ENCODE results near the gene FCER2. TPM values are rescaled to one million over a fixed set of nuclear protein-coding genes. Genes with fewer than 3 reads are reported as not detected.

The FCER2 gene
- total RNA-seq, 1 donor from 2014 or later = not detected

DNA sequence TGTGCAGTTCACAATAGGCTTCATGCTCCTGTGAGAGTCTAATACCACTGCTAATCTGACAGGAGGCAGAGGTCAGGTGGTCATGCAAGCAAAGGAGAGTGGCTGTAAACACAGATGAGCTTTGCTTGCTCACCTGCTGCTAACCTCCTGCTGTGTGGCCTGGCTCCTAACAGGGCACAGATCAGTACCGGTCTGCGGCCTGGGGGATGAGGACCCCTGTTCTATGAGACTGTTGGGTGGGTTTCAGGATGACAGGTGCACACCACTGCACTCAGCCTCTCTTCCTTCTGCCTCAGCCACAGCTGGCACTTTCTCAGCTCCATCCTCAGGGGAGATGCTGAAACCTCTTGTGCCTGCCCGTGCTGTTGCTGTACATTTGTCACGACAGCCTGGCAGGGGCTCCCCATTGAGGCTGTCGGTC is 20.3 kb upstream of the FCER2 start:
- TF ChIP-seq, protein P1, sequence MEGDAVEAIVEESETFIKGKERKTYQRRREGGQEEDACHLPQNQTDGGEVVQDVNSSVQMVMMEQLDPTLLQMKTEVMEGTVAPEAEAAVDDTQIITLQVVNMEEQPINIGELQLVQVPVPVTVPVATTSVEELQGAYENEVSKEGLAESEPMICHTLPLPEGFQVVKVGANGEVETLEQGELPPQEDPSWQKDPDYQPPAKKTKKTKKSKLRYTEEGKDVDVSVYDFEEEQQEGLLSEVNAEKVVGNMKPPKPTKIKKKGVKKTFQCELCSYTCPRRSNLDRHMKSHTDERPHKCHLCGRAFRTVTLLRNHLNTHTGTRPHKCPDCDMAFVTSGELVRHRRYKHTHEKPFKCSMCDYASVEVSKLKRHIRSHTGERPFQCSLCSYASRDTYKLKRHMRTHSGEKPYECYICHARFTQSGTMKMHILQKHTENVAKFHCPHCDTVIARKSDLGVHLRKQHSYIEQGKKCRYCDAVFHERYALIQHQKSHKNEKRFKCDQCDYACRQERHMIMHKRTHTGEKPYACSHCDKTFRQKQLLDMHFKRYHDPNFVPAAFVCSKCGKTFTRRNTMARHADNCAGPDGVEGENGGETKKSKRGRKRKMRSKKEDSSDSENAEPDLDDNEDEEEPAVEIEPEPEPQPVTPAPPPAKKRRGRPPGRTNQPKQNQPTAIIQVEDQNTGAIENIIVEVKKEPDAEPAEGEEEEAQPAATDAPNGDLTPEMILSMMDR (IDR thresholded peaks at IDR 0.05; ENCODE audit: insufficient read depth, low read length, poor library complexity, severe bottlenecking) = no peak
- Histone ChIP-seq H3K27me3 (ENCODE audit: control insufficient read depth, insufficient read depth, low read length) (no peaks in the 10 kb centered on the region), H3K36me3 (ENCODE audit: control insufficient read depth, insufficient read depth, low read length) (no peaks in the 10 kb centered on the region), H3K4me3 (ENCODE audit: low read depth, low read length) (no peak overlapping the region)
- DNase-seq (ENCODE audit: low read depth) = no peak

DNA sequence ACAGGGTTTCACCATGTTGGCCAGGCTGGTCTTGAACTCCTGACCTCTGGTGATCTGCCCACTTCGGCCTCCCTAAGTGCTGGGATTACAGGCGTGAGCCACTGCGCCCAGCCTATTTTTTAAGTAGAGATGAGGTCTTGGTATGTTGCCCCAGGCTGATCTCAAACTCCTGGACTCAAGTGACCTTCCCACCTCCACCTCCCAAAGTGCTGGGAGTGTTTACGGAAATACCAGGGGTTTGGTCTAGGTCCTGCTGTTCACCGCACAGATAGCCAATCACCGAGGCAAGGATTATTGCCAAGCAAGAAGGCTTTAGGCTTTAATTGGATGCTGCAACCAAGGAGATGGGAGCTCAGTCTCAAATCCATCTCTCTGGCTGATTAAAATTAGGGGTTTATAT is 18.4 kb upstream of the FCER2 start:
- DNase-seq (ENCODE audit: low read depth) = no peak
- TF ChIP-seq, protein P1 (IDR thresholded peaks at IDR 0.05; ENCODE audit: insufficient read depth, low read length, poor library complexity, severe bottlenecking) = no peak
- Histone ChIP-seq H3K36me3 (ENCODE audit: control insufficient read depth, insufficient read depth, low read length) (no peaks in the 10 kb centered on the region), H3K27me3 (ENCODE audit: control insufficient read depth, insufficient read depth, low read length) (no peaks in the 10 kb centered on the region), H3K4me3 (ENCODE audit: low read depth, low read length) (no peak overlapping the region)

DNA sequence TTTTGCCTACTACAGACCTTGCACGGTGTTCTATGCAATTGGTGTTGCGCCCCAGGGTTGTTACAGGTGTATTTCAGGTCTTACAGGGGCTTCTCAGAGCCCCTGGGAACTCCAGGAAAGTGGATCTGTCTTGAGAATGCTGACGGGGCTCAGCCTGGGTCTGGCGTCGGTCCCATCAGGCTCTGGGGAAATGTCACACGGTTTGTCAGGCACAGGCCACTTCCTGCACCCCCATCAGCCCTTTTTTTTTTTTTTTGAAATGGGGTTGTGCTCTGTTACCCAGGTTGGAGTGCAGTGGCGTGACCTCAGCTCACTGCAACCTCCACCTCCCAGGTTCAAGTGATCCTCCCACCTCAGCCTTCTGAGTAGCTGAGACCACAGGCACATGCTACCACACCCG is 16.7 kb upstream of the FCER2 start:
- H3K36me3 ChIP-seq (ENCODE audit: control insufficient read depth, insufficient read depth, low read length) = no peaks in the 10 kb centered on the region

DNA sequence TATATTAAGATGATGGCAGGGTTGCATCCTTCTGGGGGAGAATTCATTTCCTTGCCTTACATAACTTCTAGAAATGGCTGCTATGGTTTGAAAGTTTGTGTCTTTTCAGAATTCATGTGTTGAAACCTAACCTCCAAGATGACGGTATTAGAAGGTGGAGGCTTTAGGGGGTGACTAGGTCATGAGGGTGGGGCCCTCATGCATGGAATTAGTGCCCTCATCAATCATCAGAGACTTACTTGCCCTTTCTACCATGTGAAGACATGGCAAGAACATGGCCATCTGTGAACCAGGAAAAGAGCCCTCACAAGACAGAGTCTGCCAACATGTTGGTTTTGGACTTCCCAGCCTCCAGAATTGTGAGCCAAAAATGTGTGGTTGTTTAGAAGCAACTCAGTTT is 14.8 kb upstream of the FCER2 start:
- TF ChIP-seq, protein P1 (IDR thresholded peaks at IDR 0.05; ENCODE audit: insufficient read depth, low read length, poor library complexity, severe bottlenecking) = no peak
- no peak for DNase-seq (ENCODE audit: low read depth)
- no peaks in the 10 kb centered on the region for H3K27me3 ChIP-seq (ENCODE audit: control insufficient read depth, insufficient read depth, low read length)
- no peaks in the 10 kb centered on the region for H3K36me3 ChIP-seq (ENCODE audit: control insufficient read depth, insufficient read depth, low read length)
- H3K4me3 ChIP-seq (ENCODE audit: low read depth, low read length) = no peak overlapping the region

More for the DNA sequence above, 16.7 kb upstream of the FCER2 start:
- no peak for DNase-seq (ENCODE audit: low read depth)
- Histone ChIP-seq H3K27me3 (ENCODE audit: control insufficient read depth, insufficient read depth, low read length) (no peaks in the 10 kb centered on the region), H3K4me3 (ENCODE audit: low read depth, low read length) (no peak overlapping the region)
- TF ChIP-seq, protein P1 (IDR thresholded peaks at IDR 0.05; ENCODE audit: insufficient read depth, low read length, poor library complexity, severe bottlenecking) = no peak

DNA sequence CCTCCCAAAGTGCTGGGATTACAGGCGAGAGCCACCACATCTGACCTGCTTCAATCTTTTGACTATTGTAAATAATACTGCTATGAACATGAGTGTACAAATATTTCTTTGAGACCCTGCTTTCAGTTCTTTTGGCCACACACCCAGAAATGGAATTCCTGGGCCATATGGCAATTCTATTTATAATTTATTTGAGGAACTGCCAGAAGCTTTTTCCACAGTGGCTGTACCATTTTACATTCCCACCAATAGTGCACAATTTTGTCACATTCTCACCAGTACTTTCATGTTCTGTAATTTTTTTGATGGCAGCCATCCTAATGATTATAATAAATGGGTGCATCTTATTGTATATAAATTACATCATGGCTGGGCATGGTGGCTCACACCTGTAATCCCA is 13.7 kb upstream of the FCER2 start:
- H3K27me3 ChIP-seq (ENCODE audit: control insufficient read depth, insufficient read depth, low read length) = no peaks in the 10 kb centered on the region
- DNase-seq (ENCODE audit: low read depth) = no peak
- TF ChIP-seq, protein P1 (IDR thresholded peaks at IDR 0.05; ENCODE audit: insufficient read depth, low read length, poor library complexity, severe bottlenecking) = no peak

DNA sequence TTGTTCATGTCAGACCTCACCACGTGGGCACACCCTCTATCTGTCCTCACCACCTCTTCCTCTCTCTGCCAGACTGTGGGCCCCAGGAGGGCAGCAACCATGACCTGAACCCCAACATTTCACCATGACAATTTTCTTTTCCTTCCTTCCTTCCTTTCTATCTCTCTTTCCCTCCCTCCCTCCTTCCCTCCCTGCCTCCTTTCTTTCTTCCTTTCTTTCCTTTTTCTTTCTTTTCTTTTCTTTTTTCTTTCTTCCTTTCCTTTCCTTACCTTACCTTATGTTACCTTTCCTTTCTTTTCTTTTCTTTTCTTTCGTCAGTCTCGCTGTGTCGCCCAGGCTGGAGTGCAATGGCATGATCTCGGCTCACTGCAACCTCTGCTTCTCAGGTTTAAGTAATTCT is 8.7 kb upstream of the FCER2 start:
- no peak overlapping the region for H3K4me3 ChIP-seq (ENCODE audit: low read depth, low read length)
- TF ChIP-seq, protein P1 (IDR thresholded peaks at IDR 0.05; ENCODE audit: insufficient read depth, low read length, poor library complexity, severe bottlenecking) = no peak
- DNase-seq (ENCODE audit: low read depth) = no peak

More for the DNA sequence above, 13.7 kb upstream of the FCER2 start:
- no peak overlapping the region for H3K4me3 ChIP-seq (ENCODE audit: low read depth, low read length)
- H3K36me3 ChIP-seq (ENCODE audit: control insufficient read depth, insufficient read depth, low read length) = no peaks in the 10 kb centered on the region

More for the DNA sequence above, 8.7 kb upstream of the FCER2 start:
- no peaks in the 10 kb centered on the region for H3K27me3 ChIP-seq (ENCODE audit: control insufficient read depth, insufficient read depth, low read length)
- H3K36me3 ChIP-seq (ENCODE audit: control insufficient read depth, insufficient read depth, low read length) = no peaks in the 10 kb centered on the region

Data from kidney epithelial cell (primary cell).